Breast epithelium (tissue), 4 donors: ENCODE measurements around the gene PGGT1B. TPM values are rescaled to one million over a fixed set of nuclear protein-coding genes. Genes with fewer than 3 reads are reported as not detected.

Experiments used
- DNase-seq, 2 donors: peaks; one replicate each; pipeline ENCODE4 v3.0.0-alpha.2; 2019; ENCODE audit warnings: low spot score in 2 of 2
- H3K27ac ChIP-seq, 2 donors: fragments of 200-600 bp; sonication (generic) in 1 of 2; one replicate each; pipeline ENCODE4 v1.5.1; 2016 to 2019; ENCODE audit warnings: mild to moderate bottlenecking in 1 of 2
- H3K27me3 ChIP-seq, 2 donors: fragments of 200-600 bp; sonication (generic) in 1 of 2; one replicate each; pipeline versions ENCODE4 v1.5.1 to v1.6.0; 2017 to 2019; ENCODE audit warnings: control low read depth in 1 of 2, mild to moderate bottlenecking in 1 of 2
- H3K36me3 ChIP-seq: fragments of 200-600 bp; one replicate; pipeline ENCODE4 v1.5.1; 2019
- H3K4me1 ChIP-seq, 2 donors: fragments of 200-600 bp; sonication (generic); one replicate each; pipeline ENCODE4 v1.5.1; 2016 to 2019; ENCODE audit warnings: control low read depth in 1 of 2
- H3K4me3 ChIP-seq, 3 donors: fragments of 200-600 bp; sonication (generic); 1 replicate in 2 of 3; 2 replicates in 1 of 3; pipeline ENCODE4 v1.5.1; 2016 to 2019; ENCODE audit warnings: mild to moderate bottlenecking in 3 of 3, moderate library complexity in 2 of 3
- H3K9me3 ChIP-seq, 2 donors: fragments of 200-600 bp; sonication (generic) in 1 of 2; one replicate each; pipeline ENCODE4 v1.5.1; 2016 to 2019; ENCODE audit warnings: control low read depth in 1 of 2
- CTCF ChIP-seq, 3 donors: fragments of 450-650 bp; IDR thresholded peaks; one replicate each; pipeline ENCODE4 v1.5.1; 2016 to 2017; ENCODE audit warnings: antibody characterized with exemption in 3 of 3, mild to moderate bottlenecking in 3 of 3, moderate library complexity in 3 of 3
- POLR2A ChIP-seq: fragments of 450-650 bp; IDR thresholded peaks from one replicate; pipeline ENCODE4 v1.6.1; 2016; ENCODE audit warnings: antibody characterized with exemption, mild to moderate bottlenecking, moderate library complexity
- POLR2AphosphoS5 ChIP-seq, 3 donors: sonication (generic); formaldehyde crosslinking; IDR thresholded peaks; one replicate each; pipeline ENCODE4 v1.6.1; 2017; ENCODE audit warnings: antibody characterized with exemption in 3 of 3
- intact Hi-C: fragments of 100-400 bp; cut with DNase I; formaldehyde crosslinking; loops from one replicate; pipeline ENCODE4 v1.15.1; 2023; ENCODE audit warnings: low total_unique reads
- total RNA-seq, 3 donors: library from RNA; depleted of rRNA; stranded (reverse); fragments of >200 nt; gene quantifications; one replicate each; pipeline ENCODE4 v1.1.0, GENCODE V29; 2016

The PGGT1B gene
- total RNA-seq, 3 donors from 2014 or later = 12.6 to 15.7 (median 15.7) TPM

- intact Hi-C loops = loop anchor here (5.0 kb wide), 1 partner anchor 1478 kb away; no protein-coding TSS in a partner anchor
- no peaks in the 10 kb centered on the region for H3K36me3 ChIP-seq
- H3K9me3 ChIP-seq = no peaks in the 10 kb centered on the region
- no peak for TF ChIP-seq POLR2A
- no peak for TF ChIP-seq CTCF (IDR thresholded peaks at IDR 0.05)
- TF ChIP-seq POLR2AphosphoS5 (IDR thresholded peaks at IDR 0.05) = no peak
- H3K27me3 ChIP-seq = peaks cover 0 to 25% of the 10 kb centered on the region in 2 donors
- peak overlapping the region; percentile 58 to 79 (median 64) for H3K4me3 ChIP-seq
- peak overlapping the region in 1 of 2 donors; percentile 56 for H3K27ac ChIP-seq
- DNase-seq = peak in 1 of 2 donors; percentile 62
- no peaks in the 10 kb centered on the region for H3K4me1 ChIP-seq
Measured at GRCh38 chr5:115168829-115169486, 93.7 kb downstream of the PGGT1B start.

- H3K4me3 ChIP-seq = no peak overlapping the region
- H3K4me1 ChIP-seq = no peaks in the 10 kb centered on the region
- H3K27ac ChIP-seq = no peak overlapping the region
- intact Hi-C loops = loop anchor here (5.0 kb wide), 1 partner anchor 1480 kb away; no protein-coding TSS in a partner anchor
- TF ChIP-seq CTCF (IDR thresholded peaks at IDR 0.05) = no peak
- TF ChIP-seq POLR2A = no peak
- no peak for TF ChIP-seq POLR2AphosphoS5 (IDR thresholded peaks at IDR 0.05)
- no peak for DNase-seq
- H3K9me3 ChIP-seq = no peaks in the 10 kb centered on the region
- peaks cover 0 to 25% of the 10 kb centered on the region in 2 donors for H3K27me3 ChIP-seq
- H3K36me3 ChIP-seq = no peaks in the 10 kb centered on the region
Measured at GRCh38 chr5:115166744-115167393, 95.8 kb downstream of the PGGT1B start.

- Histone ChIP-seq H3K27me3 (peaks cover 0 to 19% of the 10 kb centered on the region in 2 donors), H3K27ac (no peak overlapping the region), H3K9me3 (no peaks in the 10 kb centered on the region), H3K36me3 (no peaks in the 10 kb centered on the region), H3K4me1 (no peaks in the 10 kb centered on the region), H3K4me3 (no peak overlapping the region)
- no peak for TF ChIP-seq CTCF (IDR thresholded peaks at IDR 0.05)
- no peak for TF ChIP-seq POLR2A
- no peak for TF ChIP-seq POLR2AphosphoS5 (IDR thresholded peaks at IDR 0.05)
- intact Hi-C loops = loop anchor here (5.0 kb wide), 1 partner anchor 1482 kb away; no protein-coding TSS in a partner anchor
- no peak for DNase-seq
Measured at GRCh38 chr5:115165790-115166189, 96.9 kb downstream of the PGGT1B start.

- DNase-seq = no peak
- Histone ChIP-seq H3K27ac (no peak overlapping the region), H3K4me1 (no peaks in the 10 kb centered on the region), H3K9me3 (no peaks in the 10 kb centered on the region), H3K27me3 (peaks cover 0 to 8% of the 10 kb centered on the region in 2 donors), H3K36me3 (no peaks in the 10 kb centered on the region), H3K4me3 (no peak overlapping the region)
- TF ChIP-seq CTCF (IDR thresholded peaks at IDR 0.05) = no peak
- no peak for TF ChIP-seq POLR2A
- no peak for TF ChIP-seq POLR2AphosphoS5 (IDR thresholded peaks at IDR 0.05)
- intact Hi-C loops = no loop called here
Measured at GRCh38 chr5:115160975-115161475, 101.7 kb downstream of the PGGT1B start.

Other genes starting within 250 kb of the PGGT1B start
- 1 to 10 TPM; 1.8 to 7.2 (median 6.9) TPM for gene TRIM36, start 93.0 kb downstream of the PGGT1B start, total RNA-seq
- gene CCDC112, start 33.8 kb upstream of the PGGT1B start, total RNA-seq = 10 to 100 TPM in 1 of 3 donors, 1 to 10 TPM in 2; 7.9 to 11.1 (median 8.6) TPM